HepG2 (cell line): Measurements from ENCODE around the gene ZSCAN26. TPM values are rescaled to one million over a fixed set of nuclear protein-coding genes. Genes with fewer than 3 reads are reported as not detected.
A peak's percentile ranks its signal among the peaks of the same experiment; 100 is the strongest.

Experiments
- ARNT2 ChIP-seq: sonication (generic); formaldehyde crosslinking; IDR thresholded peaks from 2 replicates; pipeline ENCODE4 v1.8.0; 2022; ENCODE audit warnings: mild to moderate bottlenecking, low read depth, missing genetic modification reagents, moderate library complexity
- CBX2 ChIP-seq, 2 experiments: fragments of 200-600 bp in 1 of 2; sonication (generic); formaldehyde crosslinking in 1 of 2; IDR thresholded peaks; 2 replicates each; pipeline versions ENCODE4 v1.7.0 to v1.8.1; 2018 to 2022; ENCODE audit warnings: low read depth in 2 of 2, low read length in 1 of 2, mild to moderate bottlenecking in 1 of 2, missing genetic modification reagents in 1 of 2
- EZH2 ChIP-seq: conservative IDR thresholded peaks from 2 replicates; pipeline ENCODE4 v1.6.1; 2012; ENCODE audit warnings: mild to moderate bottlenecking, low read depth, low read length, moderate library complexity
- FIP1L1 ChIP-seq: fragments of 200-400 bp; formaldehyde crosslinking; IDR thresholded peaks from 2 replicates; pipeline ENCODE4 v1.6.1; 2018; ENCODE audit warnings: low read depth, mild to moderate bottlenecking, low read length, moderate library complexity, borderline replicate concordance; ENCODE audit not compliant: insufficient read depth
- FOXA3 ChIP-seq: IDR thresholded peaks from 2 replicates; pipeline ENCODE4 v1.6.1; 2016; ENCODE audit warnings: missing genetic modification reagents, missing compliant biosample characterization
- HIVEP1 ChIP-seq: sonication (generic); formaldehyde crosslinking; IDR thresholded peaks from 2 replicates; pipeline ENCODE4 v1.4.0; 2020; ENCODE audit warnings: mild to moderate bottlenecking, missing genetic modification reagents
- HMG20B ChIP-seq: conservative IDR thresholded peaks from 2 replicates; pipeline ENCODE4 v1.6.1; 2016; ENCODE audit warnings: missing genetic modification reagents, missing compliant biosample characterization
- HMGA1 ChIP-seq: sonication (generic); formaldehyde crosslinking; conservative IDR thresholded peaks from 2 replicates; pipeline ENCODE4 v1.4.0; 2020; ENCODE audit warnings: missing genetic modification reagents
- RBFOX2 ChIP-seq: fragments of 200-400 bp; formaldehyde crosslinking; IDR thresholded peaks from 2 replicates; pipeline ENCODE4 v1.6.1; 2017; ENCODE audit warnings: low read depth, mild to moderate bottlenecking, low read length
- RCOR2 ChIP-seq: IDR thresholded peaks from 2 replicates; pipeline ENCODE4 v1.6.1; 2016; ENCODE audit warnings: missing biosample characterization, missing genetic modification reagents
- RNF2 ChIP-seq: fragments of 450-650 bp; conservative IDR thresholded peaks from 2 replicates; pipeline ENCODE4 v1.6.1; 2016; ENCODE audit warnings: low read depth
- RORA ChIP-seq: sonication (generic); formaldehyde crosslinking; IDR thresholded peaks from 2 replicates; pipeline ENCODE4 v1.5.0; 2020; ENCODE audit warnings: mild to moderate bottlenecking, missing genetic modification reagents, moderate library complexity
- TEF ChIP-seq: sonication (generic); formaldehyde crosslinking; IDR thresholded peaks from 2 replicates; pipeline ENCODE4 v1.5.0; 2020; ENCODE audit warnings: missing genetic modification reagents
- TP53 ChIP-seq: sonication (generic); formaldehyde crosslinking; conservative IDR thresholded peaks from 2 replicates; pipeline ENCODE4 v1.4.0; 2020; ENCODE audit warnings: missing genetic modification reagents
- ZBTB14 ChIP-seq: sonication (generic); formaldehyde crosslinking; IDR thresholded peaks from 2 replicates; pipeline ENCODE4 v1.4.0; 2020; ENCODE audit warnings: missing genetic modification reagents
- ZHX2 ChIP-seq, 2 experiments: sonication (generic) in 1 of 2; formaldehyde crosslinking in 1 of 2; IDR thresholded peaks; 2 replicates each; pipeline versions ENCODE4 v1.6.1 to v1.9.0; 2014 to 2022; ENCODE audit warnings: antibody characterized with exemption in 1 of 2, borderline replicate concordance in 1 of 2, inconsistent platforms in 1 of 2, low read depth in 1 of 2, missing genetic modification reagents in 1 of 2
- ZNF136 ChIP-seq: sonication (generic); formaldehyde crosslinking; IDR thresholded peaks from 2 replicates; pipeline ENCODE4 v1.8.1; 2022; ENCODE audit warnings: low read depth, mild to moderate bottlenecking, moderate library complexity, missing genetic modification reagents
- ZNF205 ChIP-seq: IDR thresholded peaks from 2 replicates; pipeline ENCODE4 v1.6.1; 2018; ENCODE audit warnings: missing biosample characterization, missing genetic modification reagents
- ZNF296 ChIP-seq: sonication (generic); formaldehyde crosslinking; conservative IDR thresholded peaks from 2 replicates; pipeline ENCODE4 v1.5.0; 2020; ENCODE audit warnings: mild to moderate bottlenecking, missing genetic modification reagents
- ZNF367 ChIP-seq: sonication (generic); formaldehyde crosslinking; IDR thresholded peaks from 2 replicates; pipeline ENCODE4 v1.4.0; 2020; ENCODE audit warnings: missing genetic modification reagents, borderline replicate concordance
- ZNF431 ChIP-seq: sonication (generic); formaldehyde crosslinking; IDR thresholded peaks from 2 replicates; pipeline ENCODE4 v1.9.0; 2022; ENCODE audit warnings: missing genetic modification reagents, low read depth, mild to moderate bottlenecking, borderline replicate concordance
- ZNF674 ChIP-seq: sonication (generic); formaldehyde crosslinking; IDR thresholded peaks from 2 replicates; pipeline ENCODE4 v1.5.0; 2020; ENCODE audit warnings: low read depth, mild to moderate bottlenecking, missing genetic modification reagents
- polyA plus RNA-seq, 8 experiments: library from polyadenylated mRNA; depleted of rRNA in 3 of 8; stranded (reverse) in 7 of 8; unstranded in 1 of 8; fragments of >200 nt; fragmentation: Illumina TruSeq in 4 of 8; extraction: Trizol in 4 of 8; gene quantifications; 2 replicates each; pipeline versions ENCODE4 v1.2.1 to v1.2.3, GENCODE V29; 2011 to 2016; ENCODE audit warnings: low read depth in 4 of 8, missing spikeins in 1 of 8, mixed read lengths in 1 of 8; ENCODE audit not compliant: insufficient read depth in 1 of 8
- total RNA-seq, 5 experiments: library from RNA; depleted of rRNA; stranded (reverse); fragments of >200 nt; fragmentation: Illumina TruSeq; extraction: Trizol; gene quantifications; 2 replicates each; pipeline ENCODE4 v1.2.3, GENCODE V29; 2016; ENCODE audit warnings: low read depth in 1 of 5

The ZSCAN26 gene
- total and polyA plus RNA-seq, 2 of the 13 experiments (the other 11 are each of a cell fraction or from before 2014, with no cell fraction given) = 12.0 to 15.6 TPM

GRCh38 chr6:28266962-28267694 lies at the start of gene ZSCAN26 (continued):
- peak; percentile 89 for TF ChIP-seq RNF2
- peak; percentile 57; the same call in 1 of the 2 replicates for TF ChIP-seq TP53
- TF ChIP-seq ZNF674 (CRISPR knock-in tag) = no peak
- TF ChIP-seq TEF (CRISPR knock-in tag) = no peak; the same call in 1 of the 2 replicates
- TF ChIP-seq RBFOX2 = peak; percentile 81
- TF ChIP-seq EZH2 = no peak
- no peak; the same call in 1 of the 2 replicates for TF ChIP-seq ZHX2 (IDR thresholded peaks at IDR 0.05; ENCODE audit: low read depth)
- TF ChIP-seq ZHX2 (CRISPR knock-in tag; IDR thresholded peaks at IDR 0.05; ENCODE audit: borderline replicate concordance) = peak; percentile 73; the same call in 1 of the 2 replicates
- TF ChIP-seq ZNF431 (CRISPR knock-in tag) = no peak
- peak; percentile 71 for TF ChIP-seq FOXA3
- TF ChIP-seq ARNT2 (CRISPR knock-in tag) = peak; percentile 84
- TF ChIP-seq FIP1L1 = no peak
- no peak; the same call in 1 of the 2 replicates for TF ChIP-seq CBX2 (IDR thresholded peaks at IDR 0.05; ENCODE audit: low read depth, low read length)
- TF ChIP-seq CBX2 (CRISPR knock-in tag; IDR thresholded peaks at IDR 0.05; ENCODE audit: low read depth) = peak; percentile 80
- TF ChIP-seq HMG20B (CRISPR knock-in tag) = peak; percentile 55
- TF ChIP-seq ZNF296 (CRISPR knock-in tag) = 0 out of 2 replicates have a peak, but pooled peaks have one; percentile 38
- TF ChIP-seq ZNF136 = peak; percentile 83; the same call in 1 of the 2 replicates
- TF ChIP-seq ZBTB14 (CRISPR knock-in tag) = no peak
- no peak for TF ChIP-seq HMGA1 (CRISPR knock-in tag)
- TF ChIP-seq ZNF205 (CRISPR knock-in tag) = peak; percentile 86
- TF ChIP-seq RCOR2 (CRISPR knock-in tag) = 0 out of 2 replicates have a peak, but pooled peaks have one; percentile 58
- peak; percentile 73 for TF ChIP-seq HIVEP1
- TF ChIP-seq ZNF367 (CRISPR knock-in tag) = no peak; the same call in 1 of the 2 replicates
- TF ChIP-seq RORA (CRISPR knock-in tag) = no peak
